Neutrophil (primary cell): Measurements from ENCODE around the gene ACOT13.
"Not testable (repeated sequence)": the region's sequence is repeated elsewhere in the genome, so short reads cannot be mapped to it uniquely, and the experiment has no call there.

Experiments used
- H3K27ac ChIP-seq: fragments of 200-600 bp; sonication (generic); 2 replicates; pipeline ENCODE4 v1.5.1; 2016; ENCODE audit warnings: mild to moderate bottlenecking, moderate library complexity
- H3K27me3 ChIP-seq: fragments of 200-600 bp; sonication (generic); 2 replicates; pipeline ENCODE4 v1.6.0; 2016; ENCODE audit warnings: mild to moderate bottlenecking
- H3K36me3 ChIP-seq: fragments of 200-600 bp; sonication (generic); 2 replicates; pipeline ENCODE4 v1.5.1; 2017
- H3K4me1 ChIP-seq, 2 experiments: fragments of 200-600 bp in 1 of 2; sonication (generic) in 1 of 2; 1 replicate in 1 of 2; 2 replicates in 1 of 2; pipeline versions ENCODE4 v1.5.1 to v1.6.1; 2013 to 2016; ENCODE audit warnings: low read depth in 1 of 2, low read length in 1 of 2, mild to moderate bottlenecking in 1 of 2, moderate library complexity in 1 of 2; ENCODE audit not compliant: control insufficient read depth in 1 of 2, insufficient read depth in 1 of 2
- H3K4me3 ChIP-seq, 2 experiments: fragments of 200-600 bp in 1 of 2; sonication (generic) in 1 of 2; 1 replicate in 1 of 2; 2 replicates in 1 of 2; pipeline ENCODE4 v1.5.1; 2013 to 2016; ENCODE audit warnings: low read depth in 1 of 2, low read length in 1 of 2, mild to moderate bottlenecking in 1 of 2, moderate library complexity in 1 of 2
- H3K9me3 ChIP-seq: fragments of 200-600 bp; sonication (generic); 2 replicates; pipeline ENCODE4 v1.5.1; 2016
- TF ChIP-seq, protein P1 (sequence below): fragments of 200-600 bp; sonication (generic); IDR thresholded peaks from 2 replicates; pipeline ENCODE4 v1.5.1; 2016; ENCODE audit warnings: antibody characterized with exemption

Gene ACOT13

DNA sequence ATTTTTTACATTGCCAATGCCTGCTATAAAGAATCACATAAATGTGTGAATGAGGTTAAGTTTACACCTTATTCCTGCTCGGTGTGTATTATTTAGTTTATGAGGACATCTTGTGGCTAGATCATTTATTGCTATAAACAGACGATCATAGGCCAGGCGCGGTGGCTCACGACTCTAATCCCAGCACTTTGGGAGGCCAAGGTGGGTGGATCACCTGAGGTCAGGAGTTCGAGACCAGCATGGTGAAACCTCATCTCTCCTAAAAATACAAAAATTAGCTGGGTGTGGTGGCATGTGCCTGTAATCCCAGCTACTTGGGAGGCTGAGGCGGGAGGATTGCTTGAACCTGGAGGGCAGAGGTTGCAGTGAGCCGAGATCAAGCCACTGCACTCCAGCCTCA is 28.8 kb downstream of the ACOT13 start:
- not testable (repeated sequence) for H3K4me1 ChIP-seq, H3K27ac ChIP-seq, H3K9me3 ChIP-seq, H3K27me3 ChIP-seq, H3K4me3 ChIP-seq
- TF ChIP-seq, protein P1, sequence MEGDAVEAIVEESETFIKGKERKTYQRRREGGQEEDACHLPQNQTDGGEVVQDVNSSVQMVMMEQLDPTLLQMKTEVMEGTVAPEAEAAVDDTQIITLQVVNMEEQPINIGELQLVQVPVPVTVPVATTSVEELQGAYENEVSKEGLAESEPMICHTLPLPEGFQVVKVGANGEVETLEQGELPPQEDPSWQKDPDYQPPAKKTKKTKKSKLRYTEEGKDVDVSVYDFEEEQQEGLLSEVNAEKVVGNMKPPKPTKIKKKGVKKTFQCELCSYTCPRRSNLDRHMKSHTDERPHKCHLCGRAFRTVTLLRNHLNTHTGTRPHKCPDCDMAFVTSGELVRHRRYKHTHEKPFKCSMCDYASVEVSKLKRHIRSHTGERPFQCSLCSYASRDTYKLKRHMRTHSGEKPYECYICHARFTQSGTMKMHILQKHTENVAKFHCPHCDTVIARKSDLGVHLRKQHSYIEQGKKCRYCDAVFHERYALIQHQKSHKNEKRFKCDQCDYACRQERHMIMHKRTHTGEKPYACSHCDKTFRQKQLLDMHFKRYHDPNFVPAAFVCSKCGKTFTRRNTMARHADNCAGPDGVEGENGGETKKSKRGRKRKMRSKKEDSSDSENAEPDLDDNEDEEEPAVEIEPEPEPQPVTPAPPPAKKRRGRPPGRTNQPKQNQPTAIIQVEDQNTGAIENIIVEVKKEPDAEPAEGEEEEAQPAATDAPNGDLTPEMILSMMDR, result peak; percentile 63
- H3K36me3 ChIP-seq, result peaks cover 12% of the 10 kb centered on the region

DNA sequence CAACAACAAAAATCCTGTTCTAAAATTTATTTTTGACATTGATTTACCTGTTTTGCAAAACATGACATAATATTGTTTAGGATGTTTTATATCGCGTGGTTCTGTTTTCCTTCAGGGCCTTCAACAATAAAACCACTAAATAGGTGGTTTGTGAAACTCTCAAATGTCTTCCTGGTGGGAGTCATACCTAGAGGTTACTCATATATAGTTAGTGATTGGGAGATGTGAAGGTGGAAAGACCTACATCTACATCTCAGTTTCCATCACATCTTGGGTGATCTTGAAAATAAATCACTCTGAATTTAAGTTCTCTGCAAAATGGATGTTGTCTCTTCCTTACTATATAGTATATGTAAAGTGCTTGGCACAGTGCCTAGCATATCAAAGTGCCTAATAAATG is 29.2 kb downstream of the ACOT13 start:
- Histone ChIP-seq H3K9me3 (no peaks in the 10 kb centered on the region), H3K27me3 (no peaks in the 10 kb centered on the region), H3K27ac (no peak overlapping the region), H3K36me3 (peaks cover 16% of the 10 kb centered on the region), H3K4me3 (no peak overlapping the region), H3K4me1 (no peaks in the 10 kb centered on the region)
- TF ChIP-seq, protein P1, result no peak

DNA sequence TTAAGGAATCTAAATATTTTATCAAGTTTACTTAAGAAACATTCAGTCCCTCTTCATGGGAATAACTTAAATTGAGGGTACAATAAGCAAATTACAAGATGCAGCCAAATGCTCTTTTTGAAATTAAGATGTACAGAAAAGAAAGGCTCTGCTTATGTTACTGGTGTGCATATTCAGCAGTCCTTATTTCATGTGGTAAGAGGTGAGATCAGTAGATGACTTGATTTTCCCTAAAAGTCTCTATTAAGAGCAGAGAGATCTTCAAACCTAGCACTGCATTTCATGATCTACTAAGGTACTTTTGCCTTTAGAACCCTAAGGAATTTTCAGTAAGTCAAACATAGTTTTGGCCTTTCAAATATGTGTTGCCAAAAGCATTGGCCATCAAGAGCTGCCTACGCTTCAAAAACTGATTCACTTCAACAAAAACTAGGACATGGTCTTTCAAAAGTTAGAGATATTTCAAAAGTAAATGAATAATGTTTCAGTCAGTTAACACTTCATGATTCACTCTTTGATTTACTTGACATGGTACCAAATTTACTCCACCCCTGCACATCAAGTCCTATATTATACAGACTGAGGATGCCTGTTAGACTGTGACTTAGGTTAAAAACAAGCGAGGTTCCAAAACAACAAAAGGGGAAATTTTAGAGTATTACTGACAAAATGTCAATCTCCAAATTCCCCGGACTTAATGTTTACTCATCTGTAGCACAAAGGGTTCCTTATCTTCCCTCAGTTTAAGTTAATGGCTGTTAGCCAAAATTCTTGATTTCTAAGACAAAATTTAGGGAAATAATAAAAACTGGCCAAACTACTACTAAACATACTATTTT is 32.9 kb downstream of the ACOT13 start:
- H3K27me3 ChIP-seq, result no peaks in the 10 kb centered on the region
- no peak overlapping the region for H3K27ac ChIP-seq
- TF ChIP-seq, protein P1, result no peak
- no peaks in the 10 kb centered on the region for H3K9me3 ChIP-seq
- no peak overlapping the region for H3K4me3 ChIP-seq
- peaks cover 50% of the 10 kb centered on the region for H3K36me3 ChIP-seq
- H3K4me1 ChIP-seq, result no peaks in the 10 kb centered on the region

GRCh38 chr6:24702720-24703282 is 35.9 kb downstream of the ACOT13 start:
- peak overlapping the region; percentile 18 for H3K27ac ChIP-seq

GRCh38 chr6:24704468-24704867 is 37.6 kb downstream of the ACOT13 start:
- TF ChIP-seq, protein P1, result no peak
- no peak overlapping the region for H3K4me3 ChIP-seq
- peak overlapping the region; percentile 15 for H3K27ac ChIP-seq
- H3K27me3 ChIP-seq, result no peaks in the 10 kb centered on the region
- H3K36me3 ChIP-seq, result peaks cover 92% of the 10 kb centered on the region
- no peaks in the 10 kb centered on the region for H3K4me1 ChIP-seq
- H3K9me3 ChIP-seq, result no peaks in the 10 kb centered on the region

More at GRCh38 chr6:24702720-24703282, 35.9 kb downstream of the ACOT13 start:
- no peaks in the 10 kb centered on the region for H3K9me3 ChIP-seq
- peaks cover 79% of the 10 kb centered on the region for H3K36me3 ChIP-seq
- TF ChIP-seq, protein P1, result no peak
- no peaks in the 10 kb centered on the region for H3K4me1 ChIP-seq
- H3K4me3 ChIP-seq, result no peak overlapping the region
- H3K27me3 ChIP-seq, result no peaks in the 10 kb centered on the region
